Measurements from ENCODE around the gene CST1.
"Not testable (repeated sequence)": the region's sequence is repeated elsewhere in the genome, so short reads cannot be mapped to it uniquely, and the experiment has no call there.

CST1 gene, protein sequence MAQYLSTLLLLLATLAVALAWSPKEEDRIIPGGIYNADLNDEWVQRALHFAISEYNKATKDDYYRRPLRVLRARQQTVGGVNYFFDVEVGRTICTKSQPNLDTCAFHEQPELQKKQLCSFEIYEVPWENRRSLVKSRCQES

DNA sequence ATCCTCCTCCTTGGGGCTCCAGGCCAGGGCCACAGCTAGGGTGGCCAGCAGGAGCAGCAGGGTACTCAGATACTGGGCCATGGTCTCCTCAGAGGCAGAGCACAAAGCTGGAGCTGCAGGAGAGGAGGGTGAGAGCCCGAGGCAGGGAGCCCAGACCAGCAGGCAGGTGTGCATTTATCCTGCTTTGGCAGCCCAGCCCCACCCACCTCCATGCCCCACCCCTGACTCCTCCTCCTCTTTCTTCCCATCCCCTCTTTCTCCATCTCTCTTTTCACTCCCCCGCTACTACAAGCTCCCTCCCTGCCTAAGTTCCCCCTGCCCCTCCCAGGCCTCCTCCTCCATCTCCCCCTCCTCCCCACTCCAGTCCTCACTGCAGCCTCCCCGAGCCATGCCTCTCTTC, at the start of gene CST1:
TSS of gene CST1 (minus strand) at position 150 of the 400 bp plus-strand sequence. CDS start at position 81, 69 bp downstream.
- not testable (repeated sequence) for H4K20me1 ChIP-seq (ENCODE audit: insufficient read depth, low read length, poor library complexity, severe bottlenecking); H3F3A ChIP-seq (ENCODE audit: low read depth); H3K79me2 ChIP-seq (ENCODE audit: insufficient read depth, low read length); H2AFZ ChIP-seq (ENCODE audit: low read length); H3K4me2 ChIP-seq (ENCODE audit: low read depth, low read length, poor library complexity, severe bottlenecking); H3K9me3 ChIP-seq (ENCODE audit: insufficient read depth, low read depth, low read length); H3K9me2 ChIP-seq (replicated peaks; ENCODE audit: low read depth, low read length); H3K27me3 ChIP-seq (ENCODE audit: insufficient read depth, low read length, poor library complexity, severe bottlenecking); H3K9ac ChIP-seq (ENCODE audit: low read depth, low read length, poor library complexity, severe bottlenecking); H3K36me3 ChIP-seq (ENCODE audit: insufficient read depth, low read length); H3K4me3 ChIP-seq (ENCODE audit: low read length, poor library complexity, severe bottlenecking); H3K4me1 ChIP-seq (ENCODE audit: insufficient read depth, low read length, poor library complexity, severe bottlenecking)

DNA sequence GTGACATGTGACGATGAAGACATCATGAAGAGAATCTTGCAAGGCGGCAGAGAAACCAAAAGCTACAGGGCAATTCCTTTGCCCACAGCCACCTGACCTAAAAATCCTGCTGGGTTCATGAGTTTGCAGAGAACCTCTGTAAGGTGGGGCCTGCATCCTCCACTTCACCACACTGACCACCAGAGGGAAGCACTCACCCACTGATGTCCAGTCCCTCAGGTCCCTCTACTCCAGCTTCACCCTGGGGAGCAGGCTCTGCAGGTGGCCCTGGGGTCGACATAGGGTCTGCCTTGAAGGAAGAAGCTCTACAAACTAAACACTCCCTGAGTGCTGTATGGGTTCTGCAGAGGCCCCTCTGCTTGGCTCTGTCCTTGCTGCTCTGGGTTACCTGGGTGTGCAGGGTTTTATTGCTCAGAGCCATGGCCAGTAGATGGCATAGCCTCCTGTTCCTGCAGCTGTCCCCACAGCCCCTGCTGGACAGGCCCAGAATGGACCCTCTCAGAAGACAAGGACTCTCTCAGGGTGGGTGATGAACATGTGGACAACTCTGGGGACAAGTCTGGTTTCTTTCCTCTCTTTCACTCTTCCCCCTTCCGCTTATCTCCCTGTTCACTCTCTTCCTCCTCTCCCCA, 48.6 kb upstream of the CST1 start:
- H3K27me3 ChIP-seq (ENCODE audit: insufficient read depth, low read length, poor library complexity, severe bottlenecking); H3K79me2 ChIP-seq (ENCODE audit: insufficient read depth, low read length); H3K4me3 ChIP-seq (ENCODE audit: low read length, poor library complexity, severe bottlenecking); H3K9me2 ChIP-seq (replicated peaks; ENCODE audit: low read depth, low read length); H3K9ac ChIP-seq (ENCODE audit: low read depth, low read length, poor library complexity, severe bottlenecking); H3K4me1 ChIP-seq (ENCODE audit: insufficient read depth, low read length, poor library complexity, severe bottlenecking); H2AFZ ChIP-seq (ENCODE audit: low read length); H3K9me3 ChIP-seq (ENCODE audit: insufficient read depth, low read depth, low read length); H3F3A ChIP-seq (ENCODE audit: low read depth); H3K4me2 ChIP-seq (ENCODE audit: low read depth, low read length, poor library complexity, severe bottlenecking); H3K36me3 ChIP-seq (ENCODE audit: insufficient read depth, low read length); H4K20me1 ChIP-seq (ENCODE audit: insufficient read depth, low read length, poor library complexity, severe bottlenecking): not testable (repeated sequence)
- TF ChIP-seq, protein P1, sequence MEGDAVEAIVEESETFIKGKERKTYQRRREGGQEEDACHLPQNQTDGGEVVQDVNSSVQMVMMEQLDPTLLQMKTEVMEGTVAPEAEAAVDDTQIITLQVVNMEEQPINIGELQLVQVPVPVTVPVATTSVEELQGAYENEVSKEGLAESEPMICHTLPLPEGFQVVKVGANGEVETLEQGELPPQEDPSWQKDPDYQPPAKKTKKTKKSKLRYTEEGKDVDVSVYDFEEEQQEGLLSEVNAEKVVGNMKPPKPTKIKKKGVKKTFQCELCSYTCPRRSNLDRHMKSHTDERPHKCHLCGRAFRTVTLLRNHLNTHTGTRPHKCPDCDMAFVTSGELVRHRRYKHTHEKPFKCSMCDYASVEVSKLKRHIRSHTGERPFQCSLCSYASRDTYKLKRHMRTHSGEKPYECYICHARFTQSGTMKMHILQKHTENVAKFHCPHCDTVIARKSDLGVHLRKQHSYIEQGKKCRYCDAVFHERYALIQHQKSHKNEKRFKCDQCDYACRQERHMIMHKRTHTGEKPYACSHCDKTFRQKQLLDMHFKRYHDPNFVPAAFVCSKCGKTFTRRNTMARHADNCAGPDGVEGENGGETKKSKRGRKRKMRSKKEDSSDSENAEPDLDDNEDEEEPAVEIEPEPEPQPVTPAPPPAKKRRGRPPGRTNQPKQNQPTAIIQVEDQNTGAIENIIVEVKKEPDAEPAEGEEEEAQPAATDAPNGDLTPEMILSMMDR (conservative IDR thresholded peaks at IDR 0.05; ENCODE audit: low read length) = peak; percentile 65

DNA sequence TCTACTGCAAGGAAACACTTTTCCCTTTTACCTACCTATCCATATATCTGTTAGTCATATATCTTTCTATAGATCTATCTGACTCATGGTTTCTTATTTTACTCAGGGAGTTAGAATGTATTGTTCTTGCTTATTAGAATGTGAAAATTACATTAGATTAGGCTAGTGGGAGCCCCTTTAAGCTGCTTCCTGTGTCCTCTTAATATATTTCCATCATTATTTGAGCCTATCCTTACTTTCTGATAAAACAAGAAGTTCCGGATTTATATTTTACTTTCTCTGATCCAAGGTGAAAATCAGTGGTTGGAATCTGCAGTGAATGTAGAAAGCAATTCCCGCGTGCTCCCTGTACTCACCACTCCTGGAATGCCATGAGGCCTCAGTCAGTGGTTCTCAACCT, 44.8 kb upstream of the CST1 start:
- H3K9me2 ChIP-seq (replicated peaks; ENCODE audit: low read depth, low read length) = no peaks in the 10 kb centered on the region
- TF ChIP-seq, protein P1 (conservative IDR thresholded peaks at IDR 0.05; ENCODE audit: low read length) = no peak
- no peaks in the 10 kb centered on the region for H3K27me3 ChIP-seq (ENCODE audit: insufficient read depth, low read length, poor library complexity, severe bottlenecking)
- no peaks in the 10 kb centered on the region for H3K9me3 ChIP-seq (ENCODE audit: insufficient read depth, low read depth, low read length)
- no peaks in the 10 kb centered on the region for H3K79me2 ChIP-seq (ENCODE audit: insufficient read depth, low read length)
- no peak overlapping the region for H3K9ac ChIP-seq (ENCODE audit: low read depth, low read length, poor library complexity, severe bottlenecking)
- H4K20me1 ChIP-seq (ENCODE audit: insufficient read depth, low read length, poor library complexity, severe bottlenecking) = no peaks in the 10 kb centered on the region
- H3K4me1 ChIP-seq (ENCODE audit: insufficient read depth, low read length, poor library complexity, severe bottlenecking) = no peaks in the 10 kb centered on the region
- H3F3A ChIP-seq (ENCODE audit: low read depth) = no peaks in the 10 kb centered on the region
- H3K36me3 ChIP-seq (ENCODE audit: insufficient read depth, low read length) = no peaks in the 10 kb centered on the region
- H3K4me2 ChIP-seq (ENCODE audit: low read depth, low read length, poor library complexity, severe bottlenecking) = no peak overlapping the region
- H3K4me3 ChIP-seq (ENCODE audit: low read length, poor library complexity, severe bottlenecking) = no peak overlapping the region
- no peak overlapping the region for H2AFZ ChIP-seq (ENCODE audit: low read length)

DNA sequence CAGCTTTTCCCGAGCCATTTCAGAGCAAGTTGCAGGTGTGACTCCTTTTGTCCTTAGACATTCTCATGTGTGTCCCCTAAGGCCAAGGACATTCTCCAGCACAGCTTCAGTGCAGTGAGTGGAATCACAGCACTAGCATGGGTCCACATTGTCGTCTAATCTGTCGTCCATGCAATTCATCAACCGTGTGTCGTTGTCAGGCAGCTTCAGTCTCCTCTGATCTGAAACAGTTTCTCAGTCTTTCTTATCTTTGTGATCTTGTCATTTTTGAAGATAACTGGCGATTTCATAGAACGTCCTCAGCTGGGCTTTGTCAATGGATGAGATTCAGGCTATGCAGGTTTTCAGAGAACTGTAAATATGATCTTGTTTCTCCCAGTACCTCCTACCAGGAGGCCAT, 44.1 kb upstream of the CST1 start:
- no peaks in the 10 kb centered on the region for H3K36me3 ChIP-seq (ENCODE audit: insufficient read depth, low read length)
- no peaks in the 10 kb centered on the region for H4K20me1 ChIP-seq (ENCODE audit: insufficient read depth, low read length, poor library complexity, severe bottlenecking)
- no peaks in the 10 kb centered on the region for H3K4me1 ChIP-seq (ENCODE audit: insufficient read depth, low read length, poor library complexity, severe bottlenecking)
- H3K9me2 ChIP-seq (replicated peaks; ENCODE audit: low read depth, low read length) = no peaks in the 10 kb centered on the region
- no peak overlapping the region for H3K9ac ChIP-seq (ENCODE audit: low read depth, low read length, poor library complexity, severe bottlenecking)
- H3K4me3 ChIP-seq (ENCODE audit: low read length, poor library complexity, severe bottlenecking) = no peak overlapping the region
- no peaks in the 10 kb centered on the region for H3K27me3 ChIP-seq (ENCODE audit: insufficient read depth, low read length, poor library complexity, severe bottlenecking)
- H3K9me3 ChIP-seq (ENCODE audit: insufficient read depth, low read depth, low read length) = no peaks in the 10 kb centered on the region
- H3F3A ChIP-seq (ENCODE audit: low read depth) = no peaks in the 10 kb centered on the region
- no peak for TF ChIP-seq EZH2phosphoT487 (IDR thresholded peaks at IDR 0.05; ENCODE audit: borderline replicate concordance)
- no peak overlapping the region for H3K4me2 ChIP-seq (ENCODE audit: low read depth, low read length, poor library complexity, severe bottlenecking)
- H3K79me2 ChIP-seq (ENCODE audit: insufficient read depth, low read length) = no peaks in the 10 kb centered on the region
- H2AFZ ChIP-seq (ENCODE audit: low read length) = no peak overlapping the region
